GM12878 (cell line): Measurements from ENCODE around the gene TPPP. TPM values are rescaled to one million over a fixed set of nuclear protein-coding genes. Genes with fewer than 3 reads are reported as not detected.

Experiments
- ATAC-seq: fragments of 200-7000 bp; cut with Tn5 transposase; 3 replicates; pipeline ENCODE4 v1.9.1; 2020; ENCODE audit warnings: mild to moderate bottlenecking, moderate library complexity
- BruUV-seq: library from RNA; stranded (reverse); fragments of 400-500 nt; replicated peaks from 2 replicates; lab custom pipeline; 2021; lab: Mats Ljungman, UMichigan
- CTCF ChIA-PET: fragments of 300-600 bp; sonication (Branson Sonifier 250); formaldehyde crosslinking; extraction: SDS; loops from one replicate; lab custom pipeline; 2021; ENCODE audit warnings: inconsistent platforms; lab: Yijun Ruan, JAX
- POLR2A ChIA-PET: fragments of 350-600 bp; formaldehyde crosslinking; extraction: SDS; loops from one replicate; lab custom pipeline; 2021; ENCODE audit warnings: inconsistent platforms; lab: Charles Lee
- RAD21 ChIA-PET: fragments of 300-600 bp; sonication (Branson Sonifier 250); formaldehyde crosslinking; loops from one replicate; lab custom pipeline; 2023; ENCODE audit warnings: antibody characterized with exemption; ENCODE audit not compliant: unreplicated experiment; lab: Charles Lee
- SMC1A ChIA-PET: fragments of 300-600 bp; sonication (Branson Sonifier 250); formaldehyde crosslinking; loops from one replicate; lab custom pipeline; 2023; ENCODE audit not compliant: unreplicated experiment, uncharacterized antibody; lab: Charles Lee
- DNase-seq: peaks from one replicate; pipeline ENCODE4 v3.0.0-alpha.2; 2011; ENCODE audit warnings: low read depth, low spot score
- FAIRE-seq: peaks from 3 replicates; lab custom pipeline; 2011; peaks lifted over from hg19 to GRCh38; lab: Jason Lieb, UNC
- H2AFZ ChIP-seq: 2 replicates; pipeline ENCODE4 v1.6.0; 2011; ENCODE audit warnings: low read depth, low read length, control low read depth; ENCODE audit not compliant: control insufficient read depth
- H3K27ac ChIP-seq: 2 replicates; pipeline ENCODE4 v1.5.1; 2011; ENCODE audit warnings: control low read depth; ENCODE audit not compliant: control insufficient read depth, insufficient read depth
- H3K27me3 ChIP-seq, 2 experiments: replicated peaks in 1 of 2; 2 replicates each; pipeline versions ENCODE4 v1.6.0 to v1.6.1; 2011; ENCODE audit warnings: low read length in 1 of 2; ENCODE audit not compliant: control insufficient read depth in 2 of 2, insufficient read depth in 2 of 2
- H3K36me3 ChIP-seq, 2 experiments: 2 replicates each; pipeline ENCODE4 v1.5.1; 2011; ENCODE audit warnings: low read length in 1 of 2; ENCODE audit not compliant: control insufficient read depth in 2 of 2, insufficient read depth in 2 of 2
- H3K4me1 ChIP-seq: 2 replicates; pipeline ENCODE4 v1.6.1; 2011; ENCODE audit warnings: mild to moderate bottlenecking, low read length, moderate library complexity, mixed read lengths; ENCODE audit not compliant: control insufficient read depth, insufficient read depth
- H3K4me2 ChIP-seq: 2 replicates; pipeline ENCODE4 v1.6.0; 2011; ENCODE audit warnings: control low read depth; ENCODE audit not compliant: control insufficient read depth, insufficient read depth
- H3K4me3 ChIP-seq: fragments of 200-600 bp; sonication (generic); 2 replicates; pipeline ENCODE4 v1.5.1; 2016
- H3K79me2 ChIP-seq: 2 replicates; pipeline ENCODE4 v1.6.0; 2011; ENCODE audit warnings: low read length; ENCODE audit not compliant: control insufficient read depth, insufficient read depth
- H3K9ac ChIP-seq: 2 replicates; pipeline ENCODE4 v1.8.0; 2011; ENCODE audit warnings: low read length, control low read depth, mixed read lengths; ENCODE audit not compliant: control insufficient read depth, insufficient read depth
- H3K9me3 ChIP-seq: replicated peaks from 3 replicates; pipeline ENCODE4 v1.5.1; 2011; ENCODE audit warnings: mild to moderate bottlenecking, low read length; ENCODE audit not compliant: control insufficient read depth, insufficient read depth
- H4K20me1 ChIP-seq: 2 replicates; pipeline ENCODE4 v1.6.0; 2011; ENCODE audit not compliant: control insufficient read depth, insufficient read depth
- ATF3 ChIP-seq: IDR thresholded peaks from 2 replicates; pipeline ENCODE4 v1.6.1; 2011; ENCODE audit warnings: low read depth, mild to moderate bottlenecking, low read length, moderate library complexity, borderline replicate concordance; ENCODE audit errors: extremely low read depth
- BCL3 ChIP-seq: IDR thresholded peaks from 2 replicates; pipeline ENCODE4 v1.6.1; 2011; ENCODE audit warnings: borderline replicate concordance, low read depth, mild to moderate bottlenecking, moderate library complexity, low read length; ENCODE audit not compliant: insufficient read depth, poor library complexity, severe bottlenecking
- BCLAF1 ChIP-seq: fragments of 450-650 bp; IDR thresholded peaks from 2 replicates; pipeline ENCODE4 v1.6.1; 2017; ENCODE audit warnings: antibody characterized with exemption, mild to moderate bottlenecking, moderate library complexity
- CHD4 ChIP-seq: fragments of 200-600 bp; sonication (generic); IDR thresholded peaks from 2 replicates; pipeline ENCODE4 v1.6.1; 2016; ENCODE audit warnings: mild to moderate bottlenecking
- HCFC1 ChIP-seq: fragments of 150-350 bp; IDR thresholded peaks from 2 replicates; pipeline ENCODE4 v1.6.1; 2014; ENCODE audit warnings: low read length
- PAX8 ChIP-seq: fragments of 450-650 bp; IDR thresholded peaks from 2 replicates; pipeline ENCODE4 v1.6.1; 2017; ENCODE audit warnings: mild to moderate bottlenecking, moderate library complexity
- PBX3 ChIP-seq: IDR thresholded peaks from 2 replicates; pipeline ENCODE4 v1.6.1; 2011; ENCODE audit warnings: mild to moderate bottlenecking, low read depth, low read length, moderate library complexity; ENCODE audit not compliant: insufficient replicate concordance
- RB1 ChIP-seq: fragments of 450-650 bp; formaldehyde crosslinking; IDR thresholded peaks from 2 replicates; pipeline ENCODE4 v1.6.1; 2017; ENCODE audit warnings: mild to moderate bottlenecking, borderline replicate concordance
- RELA ChIP-seq: fragments of 450-650 bp; IDR thresholded peaks from 2 replicates; pipeline ENCODE4 v1.8.0; 2014; ENCODE audit warnings: borderline replicate concordance; ENCODE audit not compliant: partially characterized antibody
- RELB ChIP-seq: fragments of 450-650 bp; IDR thresholded peaks from 2 replicates; pipeline ENCODE4 v1.6.1; 2017; ENCODE audit warnings: low read depth, mild to moderate bottlenecking, moderate library complexity
- SPI1 ChIP-seq: IDR thresholded peaks from 2 replicates; pipeline ENCODE4 v1.6.1; 2011; ENCODE audit warnings: low read depth, mild to moderate bottlenecking, low read length, moderate library complexity, borderline replicate concordance; ENCODE audit not compliant: insufficient read depth
- TARDBP ChIP-seq: IDR thresholded peaks from 2 replicates; pipeline ENCODE4 v1.6.1; 2016; ENCODE audit warnings: borderline replicate concordance
- TBL1XR1 ChIP-seq: IDR thresholded peaks from 2 replicates; pipeline ENCODE4 v1.6.1; 2012; ENCODE audit warnings: low read depth, low read length, improper control_type of control experiment
- WGBS: methylation state at CpG from one replicate; pipeline ENCODE4 v1.1.6; 2016; ENCODE audit warnings: low lambda C conversion rate; ENCODE audit not compliant: insufficient replicate concordance, insufficient coverage; ENCODE audit errors: missing lambda C conversion rate; 5-methylcytosine and 5-hydroxymethylcytosine counted together
- in situ Hi-C: fragments of 300-500 bp; cut with MboI; formaldehyde crosslinking; loops from 9 replicates; pipeline ENCODE4 v1.14.3; 2018; ENCODE audit warnings: mixed read lengths
- intact Hi-C: fragments of 100-400 bp; cut with micrococcal nuclease; formaldehyde crosslinking; loops from one replicate; pipeline ENCODE4 v1.14.2; 2022; ENCODE audit not compliant: unreplicated experiment
- polyA plus RNA-seq, 11 experiments: library from polyadenylated mRNA; depleted of rRNA in 4 of 11; unstranded in 6 of 11; stranded (reverse) in 5 of 11; fragments of >200 nt; fragmentation: Nextera tagmentation in 4 of 11; fragmentation: Illumina TruSeq in 1 of 11; extraction: Ambion mirVana in 4 of 11; extraction: Trizol in 1 of 11; gene quantifications; 1 replicate in 1 of 11; 2 replicates in 10 of 11; pipeline versions ENCODE4 v1.2.1 to v1.2.3, GENCODE V29; 2011 to 2016; ENCODE audit warnings: inconsistent platforms in 2 of 11, missing spikeins in 2 of 11, low read depth in 1 of 11
- total RNA-seq, 4 experiments: library from RNA; depleted of rRNA in 3 of 4; stranded (reverse); fragments of >200 nt in 3 of 4; fragmentation: Illumina TruSeq in 1 of 4; extraction: Trizol in 1 of 4; gene quantifications; 2 replicates each; pipeline versions ENCODE4 v1.2.1 to v1.2.3, GENCODE V29; 2013 to 2021

Gene TPPP
- total and polyA plus RNA-seq, 10 of the 15 experiments (the other 5 are each of a cell fraction or from before 2014, with no cell fraction given) = under 0.01 to 0.24 (median 0.04) TPM; not detected in 4

- H3K4me1 ChIP-seq = peaks cover 20% of the 10 kb centered on the region
- ChIA-PET RAD21 (no interaction called here), POLR2A (no interaction called here), CTCF (no interaction called here), SMC1A (no interaction called here)
- no peak overlapping the region for H3K4me3 ChIP-seq
- H4K20me1 ChIP-seq = no peaks in the 10 kb centered on the region
- H3K36me3 ChIP-seq = no peaks in the 10 kb centered on the region
- WGBS = 73% methylated on average over 9 of the region's 9 CpGs
- DNase-seq (no peak), FAIRE-seq (no peak), ATAC-seq (no peak)
- no TSS peak for BruUV-seq
- no peak overlapping the region for H3K27ac ChIP-seq
- H3K9ac ChIP-seq = no peak overlapping the region
- no peak overlapping the region for H3K4me2 ChIP-seq
- H3K9me3 ChIP-seq = no peaks in the 10 kb centered on the region; the same call in 2 of the 3 replicates
- intact Hi-C loops (loop anchor here (10.0 kb wide), 1 partner anchor 135 kb away; no protein-coding TSS in a partner anchor), in situ Hi-C loops (no loop called here)
- TF ChIP-seq PBX3 (no peak), ATF3 (no peak), CHD4 (no peak), RELB (no peak), TBL1XR1 (no peak), RELA (no peak), BCL3 (no peak), RB1 (no peak), SPI1 (no peak), HCFC1 (no peak), TARDBP (no peak), PAX8 (no peak), BCLAF1 (no peak)
- TF ChIP-seq, all 136 proteins: peak for 0
- Histone ChIP-seq H3K27me3 (no peaks in the 10 kb centered on the region; a peak in 1 of 4 replicates), H3K79me2 (peaks cover 21% of the 10 kb centered on the region), H2AFZ (no peak overlapping the region)
These were observed 83.0 kb downstream of the TPPP start for GRCh38 chr5:610011-610743.
